ENCODE measurements around the gene ZNF277.

DNA sequence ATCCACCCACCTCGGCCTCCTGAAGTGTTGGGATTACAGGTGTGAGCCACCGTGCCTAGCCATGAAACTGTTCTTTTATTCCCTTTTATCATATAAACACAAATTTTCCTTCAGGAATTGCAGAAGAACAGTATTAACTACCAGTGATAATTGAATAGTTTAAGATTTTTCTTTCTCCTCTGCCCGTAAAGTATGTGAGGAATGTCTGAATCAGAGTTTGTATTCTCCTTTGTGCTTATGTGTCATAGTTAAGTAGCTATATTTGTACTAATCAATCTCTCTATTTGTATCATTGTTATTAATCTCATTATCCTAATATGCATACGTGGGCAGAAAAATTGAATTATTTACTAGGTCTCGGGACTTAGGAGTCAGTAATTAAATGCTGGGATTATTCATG lies 83.6 kb downstream of the ZNF277 start:
- no peak for TF ChIP-seq POLR2AphosphoS5 (IDR thresholded peaks at IDR 0.05; ENCODE audit: insufficient read depth, low read depth, low read length)
- TF ChIP-seq, protein P1, sequence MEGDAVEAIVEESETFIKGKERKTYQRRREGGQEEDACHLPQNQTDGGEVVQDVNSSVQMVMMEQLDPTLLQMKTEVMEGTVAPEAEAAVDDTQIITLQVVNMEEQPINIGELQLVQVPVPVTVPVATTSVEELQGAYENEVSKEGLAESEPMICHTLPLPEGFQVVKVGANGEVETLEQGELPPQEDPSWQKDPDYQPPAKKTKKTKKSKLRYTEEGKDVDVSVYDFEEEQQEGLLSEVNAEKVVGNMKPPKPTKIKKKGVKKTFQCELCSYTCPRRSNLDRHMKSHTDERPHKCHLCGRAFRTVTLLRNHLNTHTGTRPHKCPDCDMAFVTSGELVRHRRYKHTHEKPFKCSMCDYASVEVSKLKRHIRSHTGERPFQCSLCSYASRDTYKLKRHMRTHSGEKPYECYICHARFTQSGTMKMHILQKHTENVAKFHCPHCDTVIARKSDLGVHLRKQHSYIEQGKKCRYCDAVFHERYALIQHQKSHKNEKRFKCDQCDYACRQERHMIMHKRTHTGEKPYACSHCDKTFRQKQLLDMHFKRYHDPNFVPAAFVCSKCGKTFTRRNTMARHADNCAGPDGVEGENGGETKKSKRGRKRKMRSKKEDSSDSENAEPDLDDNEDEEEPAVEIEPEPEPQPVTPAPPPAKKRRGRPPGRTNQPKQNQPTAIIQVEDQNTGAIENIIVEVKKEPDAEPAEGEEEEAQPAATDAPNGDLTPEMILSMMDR (IDR thresholded peaks at IDR 0.05; ENCODE audit: extremely low read depth in 1 of 2, insufficient read depth in 1 of 2, low read depth in 1 of 2, low read length in 2 of 2) = no peak

All from endothelial cell of umbilical vein (primary cell).